ENCODE results near the gene MYL12B.

GRCh38 chr18:3279201-3280185 lies 17.6 kb downstream of the MYL12B start:
- peak; percentile 58 for TF ChIP-seq POLR2A (IDR thresholded peaks at IDR 0.05; ENCODE audit: low read depth, low read length)
- no peak for TF ChIP-seq CTCF (IDR thresholded peaks at IDR 0.05; ENCODE audit: extremely low read depth in 1 of 2, insufficient read depth in 1 of 2, low read depth in 1 of 2, low read length in 2 of 2)
- TF ChIP-seq POLR2AphosphoS5 (IDR thresholded peaks at IDR 0.05; ENCODE audit: insufficient read depth, low read depth, low read length), result peak; percentile 61

Measured in endothelial cell of umbilical vein (primary cell).